Astrocyte (in vitro differentiated cells and primary cell): ENCODE results near the gene CPPED1.

Experiments
- EZH2 ChIP-seq: IDR thresholded peaks from 2 replicates; pipeline ENCODE4 v1.6.1; 2012; ENCODE audit warnings: mild to moderate bottlenecking, low read length, inconsistent platforms; ENCODE audit not compliant: insufficient read depth
- TF ChIP-seq, protein P1 (sequence below): IDR thresholded peaks from 2 replicates; pipeline ENCODE4 v1.5.1; 2011; ENCODE audit warnings: low read depth, mild to moderate bottlenecking, inconsistent platforms, low read length, moderate library complexity; ENCODE audit not compliant: insufficient read depth

DNA sequence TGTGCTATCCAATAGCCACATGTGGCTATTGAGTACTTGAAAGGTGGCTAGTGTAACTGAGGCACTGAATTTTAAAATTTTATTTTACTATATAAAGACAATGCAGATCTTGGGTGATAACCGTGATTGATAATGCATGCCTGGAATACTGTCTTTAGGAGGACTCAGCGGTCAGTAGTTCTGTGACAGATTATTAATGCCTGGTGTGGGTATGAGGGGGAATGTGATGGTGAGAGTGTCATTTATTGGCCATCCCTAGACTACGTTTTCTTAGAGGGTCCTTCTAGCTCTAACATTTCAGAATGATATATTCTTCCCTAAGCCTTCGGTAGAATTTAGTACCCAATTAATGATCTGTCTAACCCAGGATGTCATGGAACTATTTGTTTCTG lies 157.6 kb downstream of the CPPED1 start:
- TF ChIP-seq EZH2: no peak
- TF ChIP-seq, protein P1, sequence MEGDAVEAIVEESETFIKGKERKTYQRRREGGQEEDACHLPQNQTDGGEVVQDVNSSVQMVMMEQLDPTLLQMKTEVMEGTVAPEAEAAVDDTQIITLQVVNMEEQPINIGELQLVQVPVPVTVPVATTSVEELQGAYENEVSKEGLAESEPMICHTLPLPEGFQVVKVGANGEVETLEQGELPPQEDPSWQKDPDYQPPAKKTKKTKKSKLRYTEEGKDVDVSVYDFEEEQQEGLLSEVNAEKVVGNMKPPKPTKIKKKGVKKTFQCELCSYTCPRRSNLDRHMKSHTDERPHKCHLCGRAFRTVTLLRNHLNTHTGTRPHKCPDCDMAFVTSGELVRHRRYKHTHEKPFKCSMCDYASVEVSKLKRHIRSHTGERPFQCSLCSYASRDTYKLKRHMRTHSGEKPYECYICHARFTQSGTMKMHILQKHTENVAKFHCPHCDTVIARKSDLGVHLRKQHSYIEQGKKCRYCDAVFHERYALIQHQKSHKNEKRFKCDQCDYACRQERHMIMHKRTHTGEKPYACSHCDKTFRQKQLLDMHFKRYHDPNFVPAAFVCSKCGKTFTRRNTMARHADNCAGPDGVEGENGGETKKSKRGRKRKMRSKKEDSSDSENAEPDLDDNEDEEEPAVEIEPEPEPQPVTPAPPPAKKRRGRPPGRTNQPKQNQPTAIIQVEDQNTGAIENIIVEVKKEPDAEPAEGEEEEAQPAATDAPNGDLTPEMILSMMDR: no peak
